Ishikawa (cell line): ENCODE measurements around the gene MLF1.
A peak's percentile ranks its signal among the peaks of the same experiment; 100 is the strongest.

Source experiments
- CEBPB ChIP-seq: IDR thresholded peaks from 2 replicates; pipeline ENCODE4 v1.6.1; 2012
- CREB1 ChIP-seq: IDR thresholded peaks from 2 replicates; pipeline ENCODE4 v1.6.1; 2012; ENCODE audit warnings: low read depth
- EGR1 ChIP-seq: IDR thresholded peaks from 2 replicates; pipeline ENCODE4 v1.6.1; 2012
- EP300 ChIP-seq: IDR thresholded peaks from 2 replicates; pipeline ENCODE4 v1.6.1; 2012; ENCODE audit warnings: borderline replicate concordance
- NFIC ChIP-seq: IDR thresholded peaks from 2 replicates; pipeline ENCODE4 v1.6.1; 2012
- RAD21 ChIP-seq: IDR thresholded peaks from 2 replicates; pipeline ENCODE4 v1.6.1; 2012; ENCODE audit warnings: low read depth
- TAF1 ChIP-seq: IDR thresholded peaks from 2 replicates; pipeline ENCODE4 v1.6.1; 2012; ENCODE audit warnings: low read depth, mild to moderate bottlenecking
- TCF12 ChIP-seq: IDR thresholded peaks from 2 replicates; pipeline ENCODE4 v1.6.1; 2012; ENCODE audit warnings: low read depth
- YY1 ChIP-seq: IDR thresholded peaks from 2 replicates; pipeline ENCODE4 v1.6.1; 2012; ENCODE audit warnings: low read depth
- ZBTB7A ChIP-seq: IDR thresholded peaks from 2 replicates; pipeline ENCODE4 v1.6.1; 2012; ENCODE audit warnings: low read depth
- TF ChIP-seq, protein P1 (sequence below): IDR thresholded peaks from 2 replicates; pipeline ENCODE4 v1.6.1; 2012; ENCODE audit warnings: low read depth, mild to moderate bottlenecking
- TF ChIP-seq, protein P2 (sequence below): IDR thresholded peaks from 2 replicates; pipeline ENCODE4 v1.6.1; 2012
- TF ChIP-seq, protein P3 (sequence below): IDR thresholded peaks from 2 replicates; pipeline ENCODE4 v1.6.1; 2012

DNA sequence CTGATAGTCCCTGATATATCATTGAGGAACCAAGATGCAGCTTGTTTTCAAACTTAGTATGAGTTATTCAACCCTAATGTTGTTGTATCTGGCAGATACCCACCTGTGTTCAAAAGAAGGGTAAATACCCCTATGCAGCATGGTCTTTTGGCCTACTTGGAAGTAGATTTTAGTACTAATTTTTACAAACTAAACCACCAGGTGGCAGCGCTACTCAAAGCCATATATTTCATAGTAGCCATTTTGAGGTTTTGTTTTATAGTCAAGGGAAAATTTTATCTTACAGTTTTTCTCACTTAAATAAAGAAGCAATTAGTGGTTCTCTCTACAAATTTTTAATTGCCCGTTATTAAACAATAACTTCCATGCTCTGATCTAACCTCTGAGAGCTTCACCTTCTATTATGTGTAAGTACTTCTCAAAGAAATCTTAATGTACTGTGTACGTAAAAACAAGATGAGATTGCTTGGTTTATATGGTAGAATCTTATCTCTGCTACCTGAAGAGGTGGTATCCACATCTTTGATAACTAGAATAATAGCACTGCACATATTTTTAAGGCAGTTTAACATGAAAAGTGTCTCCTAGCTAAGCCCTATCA, 31.5 kb upstream of the MLF1 start:
- TF ChIP-seq, protein P1, sequence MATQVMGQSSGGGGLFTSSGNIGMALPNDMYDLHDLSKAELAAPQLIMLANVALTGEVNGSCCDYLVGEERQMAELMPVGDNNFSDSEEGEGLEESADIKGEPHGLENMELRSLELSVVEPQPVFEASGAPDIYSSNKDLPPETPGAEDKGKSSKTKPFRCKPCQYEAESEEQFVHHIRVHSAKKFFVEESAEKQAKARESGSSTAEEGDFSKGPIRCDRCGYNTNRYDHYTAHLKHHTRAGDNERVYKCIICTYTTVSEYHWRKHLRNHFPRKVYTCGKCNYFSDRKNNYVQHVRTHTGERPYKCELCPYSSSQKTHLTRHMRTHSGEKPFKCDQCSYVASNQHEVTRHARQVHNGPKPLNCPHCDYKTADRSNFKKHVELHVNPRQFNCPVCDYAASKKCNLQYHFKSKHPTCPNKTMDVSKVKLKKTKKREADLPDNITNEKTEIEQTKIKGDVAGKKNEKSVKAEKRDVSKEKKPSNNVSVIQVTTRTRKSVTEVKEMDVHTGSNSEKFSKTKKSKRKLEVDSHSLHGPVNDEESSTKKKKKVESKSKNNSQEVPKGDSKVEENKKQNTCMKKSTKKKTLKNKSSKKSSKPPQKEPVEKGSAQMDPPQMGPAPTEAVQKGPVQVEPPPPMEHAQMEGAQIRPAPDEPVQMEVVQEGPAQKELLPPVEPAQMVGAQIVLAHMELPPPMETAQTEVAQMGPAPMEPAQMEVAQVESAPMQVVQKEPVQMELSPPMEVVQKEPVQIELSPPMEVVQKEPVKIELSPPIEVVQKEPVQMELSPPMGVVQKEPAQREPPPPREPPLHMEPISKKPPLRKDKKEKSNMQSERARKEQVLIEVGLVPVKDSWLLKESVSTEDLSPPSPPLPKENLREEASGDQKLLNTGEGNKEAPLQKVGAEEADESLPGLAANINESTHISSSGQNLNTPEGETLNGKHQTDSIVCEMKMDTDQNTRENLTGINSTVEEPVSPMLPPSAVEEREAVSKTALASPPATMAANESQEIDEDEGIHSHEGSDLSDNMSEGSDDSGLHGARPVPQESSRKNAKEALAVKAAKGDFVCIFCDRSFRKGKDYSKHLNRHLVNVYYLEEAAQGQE = no peak
- TF ChIP-seq CREB1 (no peak), NFIC (no peak), TAF1 (no peak), ZBTB7A (no peak), YY1 (peak; percentile 60; the same call in 1 of the 2 replicates), EP300 (no peak), RAD21 (peak; percentile 47), EGR1 (no peak), CEBPB (no peak), TCF12 (no peak)
- TF ChIP-seq, protein P2, sequence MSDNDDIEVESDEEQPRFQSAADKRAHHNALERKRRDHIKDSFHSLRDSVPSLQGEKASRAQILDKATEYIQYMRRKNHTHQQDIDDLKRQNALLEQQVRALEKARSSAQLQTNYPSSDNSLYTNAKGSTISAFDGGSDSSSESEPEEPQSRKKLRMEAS = no peak
- TF ChIP-seq, protein P3, sequence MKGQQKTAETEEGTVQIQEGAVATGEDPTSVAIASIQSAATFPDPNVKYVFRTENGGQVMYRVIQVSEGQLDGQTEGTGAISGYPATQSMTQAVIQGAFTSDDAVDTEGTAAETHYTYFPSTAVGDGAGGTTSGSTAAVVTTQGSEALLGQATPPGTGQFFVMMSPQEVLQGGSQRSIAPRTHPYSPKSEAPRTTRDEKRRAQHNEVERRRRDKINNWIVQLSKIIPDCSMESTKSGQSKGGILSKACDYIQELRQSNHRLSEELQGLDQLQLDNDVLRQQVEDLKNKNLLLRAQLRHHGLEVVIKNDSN = no peak
